Measurements from ENCODE around the gene TMEM161A. TPM values are rescaled to one million over a fixed set of nuclear protein-coding genes. Genes with fewer than 3 reads are reported as not detected.

Gene TMEM161A
- total and polyA plus RNA-seq, 9 of the 15 experiments (the other 6 are each of a cell fraction or from before 2014, with no cell fraction given) = 0.63 to 92.3 (median 38.9) TPM

DNA sequence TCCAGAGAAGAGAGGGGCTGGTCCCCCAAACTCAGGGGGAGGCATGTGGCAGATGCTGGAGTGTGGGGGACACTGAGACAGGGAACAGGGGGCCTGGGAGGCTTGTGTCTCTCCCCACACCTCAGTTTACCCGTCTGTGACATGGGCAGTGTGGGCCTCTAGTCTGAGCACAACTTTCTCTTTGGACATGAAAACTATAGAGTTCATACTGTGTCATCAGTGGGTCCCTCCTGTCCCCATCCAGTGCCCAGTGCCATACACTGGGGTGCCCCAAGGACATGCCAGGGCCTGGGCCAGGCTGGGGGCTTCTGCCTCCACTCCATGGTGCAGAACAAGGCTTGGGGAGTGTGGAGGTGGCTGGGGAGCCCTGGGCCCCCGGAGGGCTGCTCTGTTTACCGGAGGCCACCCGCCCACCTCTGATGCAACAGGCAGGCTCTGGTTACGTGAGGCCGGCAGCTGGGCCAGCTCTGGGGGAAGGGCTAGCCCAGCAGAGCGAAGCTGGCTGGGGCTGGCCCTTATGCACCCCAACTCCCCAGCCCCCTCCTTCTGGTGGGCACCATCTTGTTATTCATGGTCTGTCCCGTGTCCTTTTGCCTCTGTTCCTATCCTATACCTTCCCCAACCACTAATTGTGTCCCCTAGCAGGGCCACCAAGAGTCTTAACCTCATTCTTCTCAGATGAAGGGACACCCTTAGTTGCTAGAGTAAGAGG lies 33.7 kb upstream of the TMEM161A start (continued):
- TF ChIP-seq LEF1 (IDR thresholded peaks at IDR 0.05) = peak; percentile 72; the same call in 1 of the 2 replicates
- no peak for TF ChIP-seq ZEB2 (IDR thresholded peaks at IDR 0.05)
- TF ChIP-seq ARID3A (IDR thresholded peaks at IDR 0.05; ENCODE audit: borderline replicate concordance, low read depth, low read length) = no peak
- TF ChIP-seq, protein P1, sequence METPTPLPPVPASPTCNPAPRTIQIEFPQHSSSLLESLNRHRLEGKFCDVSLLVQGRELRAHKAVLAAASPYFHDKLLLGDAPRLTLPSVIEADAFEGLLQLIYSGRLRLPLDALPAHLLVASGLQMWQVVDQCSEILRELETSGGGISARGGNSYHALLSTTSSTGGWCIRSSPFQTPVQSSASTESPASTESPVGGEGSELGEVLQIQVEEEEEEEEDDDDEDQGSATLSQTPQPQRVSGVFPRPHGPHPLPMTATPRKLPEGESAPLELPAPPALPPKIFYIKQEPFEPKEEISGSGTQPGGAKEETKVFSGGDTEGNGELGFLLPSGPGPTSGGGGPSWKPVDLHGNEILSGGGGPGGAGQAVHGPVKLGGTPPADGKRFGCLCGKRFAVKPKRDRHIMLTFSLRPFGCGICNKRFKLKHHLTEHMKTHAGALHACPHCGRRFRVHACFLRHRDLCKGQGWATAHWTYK (CRISPR knock-in tag; IDR thresholded peaks at IDR 0.05) = no peak
- TF ChIP-seq, protein P2, sequence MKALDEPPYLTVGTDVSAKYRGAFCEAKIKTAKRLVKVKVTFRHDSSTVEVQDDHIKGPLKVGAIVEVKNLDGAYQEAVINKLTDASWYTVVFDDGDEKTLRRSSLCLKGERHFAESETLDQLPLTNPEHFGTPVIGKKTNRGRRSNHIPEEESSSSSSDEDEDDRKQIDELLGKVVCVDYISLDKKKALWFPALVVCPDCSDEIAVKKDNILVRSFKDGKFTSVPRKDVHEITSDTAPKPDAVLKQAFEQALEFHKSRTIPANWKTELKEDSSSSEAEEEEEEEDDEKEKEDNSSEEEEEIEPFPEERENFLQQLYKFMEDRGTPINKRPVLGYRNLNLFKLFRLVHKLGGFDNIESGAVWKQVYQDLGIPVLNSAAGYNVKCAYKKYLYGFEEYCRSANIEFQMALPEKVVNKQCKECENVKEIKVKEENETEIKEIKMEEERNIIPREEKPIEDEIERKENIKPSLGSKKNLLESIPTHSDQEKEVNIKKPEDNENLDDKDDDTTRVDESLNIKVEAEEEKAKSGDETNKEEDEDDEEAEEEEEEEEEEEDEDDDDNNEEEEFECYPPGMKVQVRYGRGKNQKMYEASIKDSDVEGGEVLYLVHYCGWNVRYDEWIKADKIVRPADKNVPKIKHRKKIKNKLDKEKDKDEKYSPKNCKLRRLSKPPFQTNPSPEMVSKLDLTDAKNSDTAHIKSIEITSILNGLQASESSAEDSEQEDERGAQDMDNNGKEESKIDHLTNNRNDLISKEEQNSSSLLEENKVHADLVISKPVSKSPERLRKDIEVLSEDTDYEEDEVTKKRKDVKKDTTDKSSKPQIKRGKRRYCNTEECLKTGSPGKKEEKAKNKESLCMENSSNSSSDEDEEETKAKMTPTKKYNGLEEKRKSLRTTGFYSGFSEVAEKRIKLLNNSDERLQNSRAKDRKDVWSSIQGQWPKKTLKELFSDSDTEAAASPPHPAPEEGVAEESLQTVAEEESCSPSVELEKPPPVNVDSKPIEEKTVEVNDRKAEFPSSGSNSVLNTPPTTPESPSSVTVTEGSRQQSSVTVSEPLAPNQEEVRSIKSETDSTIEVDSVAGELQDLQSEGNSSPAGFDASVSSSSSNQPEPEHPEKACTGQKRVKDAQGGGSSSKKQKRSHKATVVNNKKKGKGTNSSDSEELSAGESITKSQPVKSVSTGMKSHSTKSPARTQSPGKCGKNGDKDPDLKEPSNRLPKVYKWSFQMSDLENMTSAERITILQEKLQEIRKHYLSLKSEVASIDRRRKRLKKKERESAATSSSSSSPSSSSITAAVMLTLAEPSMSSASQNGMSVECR (CRISPR knock-in tag; IDR thresholded peaks at IDR 0.05) = peak; percentile 59; the same call in 1 of the 2 replicates
- TF ChIP-seq, protein P3, sequence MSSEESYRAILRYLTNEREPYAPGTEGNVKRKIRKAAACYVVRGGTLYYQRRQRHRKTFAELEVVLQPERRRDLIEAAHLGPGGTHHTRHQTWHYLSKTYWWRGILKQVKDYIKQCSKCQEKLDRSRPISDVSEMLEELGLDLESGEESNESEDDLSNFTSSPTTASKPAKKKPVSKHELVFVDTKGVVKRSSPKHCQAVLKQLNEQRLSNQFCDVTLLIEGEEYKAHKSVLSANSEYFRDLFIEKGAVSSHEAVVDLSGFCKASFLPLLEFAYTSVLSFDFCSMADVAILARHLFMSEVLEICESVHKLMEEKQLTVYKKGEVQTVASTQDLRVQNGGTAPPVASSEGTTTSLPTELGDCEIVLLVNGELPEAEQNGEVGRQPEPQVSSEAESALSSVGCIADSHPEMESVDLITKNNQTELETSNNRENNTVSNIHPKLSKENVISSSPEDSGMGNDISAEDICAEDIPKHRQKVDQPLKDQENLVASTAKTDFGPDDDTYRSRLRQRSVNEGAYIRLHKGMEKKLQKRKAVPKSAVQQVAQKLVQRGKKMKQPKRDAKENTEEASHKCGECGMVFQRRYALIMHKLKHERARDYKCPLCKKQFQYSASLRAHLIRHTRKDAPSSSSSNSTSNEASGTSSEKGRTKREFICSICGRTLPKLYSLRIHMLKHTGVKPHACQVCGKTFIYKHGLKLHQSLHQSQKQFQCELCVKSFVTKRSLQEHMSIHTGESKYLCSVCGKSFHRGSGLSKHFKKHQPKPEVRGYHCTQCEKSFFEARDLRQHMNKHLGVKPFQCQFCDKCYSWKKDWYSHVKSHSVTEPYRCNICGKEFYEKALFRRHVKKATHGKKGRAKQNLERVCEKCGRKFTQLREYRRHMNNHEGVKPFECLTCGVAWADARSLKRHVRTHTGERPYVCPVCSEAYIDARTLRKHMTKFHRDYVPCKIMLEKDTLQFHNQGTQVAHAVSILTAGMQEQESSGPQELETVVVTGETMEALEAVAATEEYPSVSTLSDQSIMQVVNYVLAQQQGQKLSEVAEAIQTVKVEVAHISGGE (CRISPR knock-in tag; IDR thresholded peaks at IDR 0.05) = no peak
- no peak for TF ChIP-seq HLTF (IDR thresholded peaks at IDR 0.05)
- TF ChIP-seq STAG1 (CRISPR knock-in tag; IDR thresholded peaks at IDR 0.05; ENCODE audit: borderline replicate concordance) = no peak
- TF ChIP-seq SREBF2 (CRISPR knock-in tag; IDR thresholded peaks at IDR 0.05) = no peak
- no peak for TF ChIP-seq HMGXB4 (CRISPR knock-in tag; IDR thresholded peaks at IDR 0.05)
- 0 out of 2 replicates have a peak, but pooled peaks have one; percentile 8 for TF ChIP-seq POLR2A (conservative IDR thresholded peaks at IDR 0.05)
- TF ChIP-seq, protein P4, sequence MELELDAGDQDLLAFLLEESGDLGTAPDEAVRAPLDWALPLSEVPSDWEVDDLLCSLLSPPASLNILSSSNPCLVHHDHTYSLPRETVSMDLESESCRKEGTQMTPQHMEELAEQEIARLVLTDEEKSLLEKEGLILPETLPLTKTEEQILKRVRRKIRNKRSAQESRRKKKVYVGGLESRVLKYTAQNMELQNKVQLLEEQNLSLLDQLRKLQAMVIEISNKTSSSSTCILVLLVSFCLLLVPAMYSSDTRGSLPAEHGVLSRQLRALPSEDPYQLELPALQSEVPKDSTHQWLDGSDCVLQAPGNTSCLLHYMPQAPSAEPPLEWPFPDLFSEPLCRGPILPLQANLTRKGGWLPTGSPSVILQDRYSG (tag; conservative IDR thresholded peaks at IDR 0.05; ENCODE audit: low read depth) = no peak
